GM21786 (cell line): ENCODE measurements around the gene CXCL16.
"Not testable (repeated sequence)": the region's sequence is repeated elsewhere in the genome, so short reads cannot be mapped to it uniquely, and the experiment has no call there.

Source experiments
- ATAC-seq: cut with Tn5 transposase; IDR thresholded peaks from one replicate; pipeline ENCODE4 v1.9.1; 2021; ENCODE audit not compliant: unreplicated experiment

Gene CXCL16

GRCh38 chr17:4721203-4722135 is 18.3 kb downstream of the CXCL16 start:
- no peak for ATAC-seq

GRCh38 chr17:4720787-4721186 is 18.9 kb downstream of the CXCL16 start:
- ATAC-seq = no peak

- ATAC-seq = no peak
Observed at GRCh38 chr17:4719684-4720221, 20.0 kb downstream of the CXCL16 start.

- ATAC-seq = no peak
Observed at GRCh38 chr17:4719146-4719545, 20.6 kb downstream of the CXCL16 start.

GRCh38 chr17:4718276-4718675 is 21.5 kb downstream of the CXCL16 start:
- no peak for ATAC-seq

GRCh38 chr17:4717791-4718190 is 21.9 kb downstream of the CXCL16 start:
- no peak for ATAC-seq

- no peak for ATAC-seq
Observed at GRCh38 chr17:4716081-4716480, 23.6 kb downstream of the CXCL16 start.

- no peak for ATAC-seq
Observed at GRCh38 chr17:4715063-4715744, 24.5 kb downstream of the CXCL16 start.

GRCh38 chr17:4714340-4715062 is 25.2 kb downstream of the CXCL16 start:
- ATAC-seq = not testable (repeated sequence)

GRCh38 chr17:4712526-4712925 is 27.2 kb downstream of the CXCL16 start:
- no peak for ATAC-seq

GRCh38 chr17:4711661-4712181 is 28.0 kb downstream of the CXCL16 start:
- ATAC-seq = no peak

GRCh38 chr17:4710693-4711634 is 28.8 kb downstream of the CXCL16 start:
- ATAC-seq = peak; percentile 6

GRCh38 chr17:4709794-4710692 is 29.7 kb downstream of the CXCL16 start, which contains the start of gene ARRB2:
ARRB2 (plus strand) TSS chr17:4710632; CDS start chr17:4710722, 90 bp downstream.
- ATAC-seq = peak; percentile 74

GRCh38 chr17:4708436-4708835 is 31.3 kb downstream of the CXCL16 start:
- no peak for ATAC-seq

- ATAC-seq = no peak
Observed at GRCh38 chr17:4706121-4706520, 33.6 kb downstream of the CXCL16 start.

- ATAC-seq = no peak
Observed at GRCh38 chr17:4704991-4705390, 34.7 kb downstream of the CXCL16 start.

- ATAC-seq = not testable (repeated sequence)
Observed at GRCh38 chr17:4704574-4704907, 35.2 kb downstream of the CXCL16 start.

- no peak for ATAC-seq
Observed at GRCh38 chr17:4703330-4703691, 36.4 kb downstream of the CXCL16 start.

GRCh38 chr17:4701116-4701515 is 38.6 kb downstream of the CXCL16 start:
- no peak for ATAC-seq
